Thoracic aorta (tissue), 2 donors: ENCODE results near the gene NAP1L1. TPM values are rescaled to one million over a fixed set of nuclear protein-coding genes. Genes with fewer than 3 reads are reported as not detected.

Experiments used
- ATAC-seq: fragments of 150-250 bp; one replicate; pipeline ENCODE4 v1.8.0; 2017; ENCODE audit warnings: low read depth; ENCODE audit not compliant: insufficient number of reproducible peaks, low FRiP score
- DNase-seq: peaks from one replicate; pipeline ENCODE4 v3.0.0-alpha.2; 2020; ENCODE audit warnings: low spot score
- H3K27ac ChIP-seq, 2 donors: fragments of 200-600 bp; sonication (generic); 1 replicate in 1 of 2; 2 replicates in 1 of 2; pipeline ENCODE4 v1.5.1; 2016; ENCODE audit warnings: mild to moderate bottlenecking in 2 of 2, moderate library complexity in 2 of 2
- H3K27me3 ChIP-seq: fragments of 200-600 bp; sonication (generic); replicated peaks from 2 replicates; pipeline ENCODE4 v1.6.0; 2016; ENCODE audit warnings: mild to moderate bottlenecking; ENCODE audit not compliant: insufficient read depth
- H3K36me3 ChIP-seq: fragments of 200-600 bp; sonication (generic); one replicate; pipeline ENCODE4 v1.5.1; 2016
- H3K4me1 ChIP-seq, 2 donors: fragments of 200-600 bp; sonication (generic); 1 replicate in 1 of 2; 2 replicates in 1 of 2; pipeline versions ENCODE4 v1.5.1 to v1.6.0; 2016; ENCODE audit warnings: low read depth in 2 of 2, mild to moderate bottlenecking in 1 of 2; ENCODE audit not compliant: control insufficient read depth in 1 of 2
- H3K4me3 ChIP-seq: fragments of 200-600 bp; sonication (generic); 2 replicates; pipeline ENCODE4 v1.5.1; 2016; ENCODE audit warnings: mild to moderate bottlenecking
- H3K9me3 ChIP-seq: fragments of 200-600 bp; sonication (generic); 2 replicates; pipeline ENCODE4 v1.5.1; 2016
- CTCF ChIP-seq: fragments of 200-600 bp; sonication (generic); IDR thresholded peaks from one replicate; pipeline ENCODE4 v1.5.1; 2019; ENCODE audit warnings: antibody characterized with exemption
- total RNA-seq, 2 donors: library from RNA; depleted of rRNA; stranded (reverse); fragments of >200 nt; gene quantifications; one replicate each; pipeline versions ENCODE4 v1.1.0 to v1.2.3, GENCODE V29; 2016

The NAP1L1 gene
- total RNA-seq, 2 donors from 2014 or later: 178 to 316 TPM

GRCh38 chr12:76065917-76066316 lies 18.6 kb downstream of the NAP1L1 start:
- Histone ChIP-seq H3K4me3 (no peak overlapping the region), H3K27ac (no peak overlapping the region), H3K36me3 (peaks cover 6% of the 10 kb centered on the region), H3K27me3 (no peaks in the 10 kb centered on the region), H3K9me3 (peaks cover 8% of the 10 kb centered on the region), H3K4me1 (peaks cover 0 to 14% of the 10 kb centered on the region in 2 donors)
- TF ChIP-seq CTCF: no peak
- DNase-seq (no peak), ATAC-seq (no peak)

GRCh38 chr12:76064904-76065303 lies 19.6 kb downstream of the NAP1L1 start:
- Histone ChIP-seq H3K27ac (no peak overlapping the region), H3K9me3 (peaks cover 8% of the 10 kb centered on the region), H3K36me3 (peaks cover 8% of the 10 kb centered on the region), H3K4me3 (no peak overlapping the region), H3K27me3 (no peaks in the 10 kb centered on the region), H3K4me1 (peaks cover 0 to 14% of the 10 kb centered on the region in 2 donors)
- no peak for TF ChIP-seq CTCF
- DNase-seq (no peak), ATAC-seq (no peak)

- Histone ChIP-seq H3K36me3 (peaks cover 18% of the 10 kb centered on the region), H3K4me3 (no peak overlapping the region), H3K27ac (no peak overlapping the region), H3K4me1 (no peaks in the 10 kb centered on the region), H3K9me3 (peaks cover 5% of the 10 kb centered on the region), H3K27me3 (no peaks in the 10 kb centered on the region)
- TF ChIP-seq CTCF: no peak
- ATAC-seq: no peak
- no peak for DNase-seq
These were observed 24.4 kb downstream of the NAP1L1 start for GRCh38 chr12:76060111-76060510.

GRCh38 chr12:76057326-76057725 lies 27.2 kb downstream of the NAP1L1 start:
- no peak for TF ChIP-seq CTCF
- no peak for DNase-seq
- no peaks in the 10 kb centered on the region for H3K4me1 ChIP-seq
- no peaks in the 10 kb centered on the region for H3K9me3 ChIP-seq
- no peak overlapping the region for H3K4me3 ChIP-seq
- no peak for ATAC-seq
- no peaks in the 10 kb centered on the region for H3K27me3 ChIP-seq
- no peak overlapping the region for H3K27ac ChIP-seq
- H3K36me3 ChIP-seq: peaks cover 29% of the 10 kb centered on the region

GRCh38 chr12:76055393-76055792 lies 29.1 kb downstream of the NAP1L1 start:
- Histone ChIP-seq H3K4me1 (no peaks in the 10 kb centered on the region), H3K9me3 (no peaks in the 10 kb centered on the region), H3K27me3 (no peaks in the 10 kb centered on the region), H3K36me3 (peaks cover 32% of the 10 kb centered on the region), H3K4me3 (no peak overlapping the region), H3K27ac (no peak overlapping the region)
- DNase-seq: no peak
- no peak for TF ChIP-seq CTCF
- ATAC-seq: no peak
